NCI-H1436 treated with DMSO at 0.1 percent for 48 hours (cell line): ENCODE results near the gene MRPS7.
A peak's percentile ranks its signal among the peaks of the same experiment; 100 is the strongest.
"Not testable (repeated sequence)": the region's sequence is repeated elsewhere in the genome, so short reads cannot be mapped to it uniquely, and the experiment has no call there.

ENCODE experiments used
- DNase-seq: peaks from one replicate; lab custom pipeline; 2025; lab: John Stamatoyannopoulos, UW

MRPS7 gene

GRCh38 chr17:75271955-75272847 lies 10.5 kb downstream of the MRPS7 start:
- no peak for DNase-seq

- DNase-seq, result no peak
Measured at GRCh38 chr17:75272848-75273184, 11.1 kb downstream of the MRPS7 start.

- DNase-seq, result no peak
Measured at GRCh38 chr17:75273977-75274708, 12.5 kb downstream of the MRPS7 start.

- no peak for DNase-seq
Measured at GRCh38 chr17:75277664-75278071, 16.0 kb downstream of the MRPS7 start.

GRCh38 chr17:75280189-75280588 lies 18.5 kb downstream of the MRPS7 start:
- DNase-seq, result not testable (repeated sequence)

GRCh38 chr17:75285123-75285522 lies 23.4 kb downstream of the MRPS7 start:
- DNase-seq, result no peak

- no peak for DNase-seq
Measured at GRCh38 chr17:75287221-75287620, 25.5 kb downstream of the MRPS7 start.

GRCh38 chr17:75288359-75288758 lies 26.7 kb downstream of the MRPS7 start:
- no peak for DNase-seq

- no peak for DNase-seq
Measured at GRCh38 chr17:75288770-75289114, 27.1 kb downstream of the MRPS7 start.

GRCh38 chr17:75289115-75289831 lies 27.6 kb downstream of the MRPS7 start, which contains the start of gene SLC25A19:
Gene SLC25A19, minus strand, starts transcription at chr17:75289433. Its CDS starts 2,669 bp downstream, at chr17:75286764.
- peak; percentile 98 for DNase-seq

- DNase-seq, result no peak
Measured at GRCh38 chr17:75289832-75290337, 28.2 kb downstream of the MRPS7 start.

- not testable (repeated sequence) for DNase-seq
Measured at GRCh38 chr17:75292810-75293448, 31.2 kb downstream of the MRPS7 start.

GRCh38 chr17:75295201-75296158 lies 33.8 kb downstream of the MRPS7 start:
- no peak for DNase-seq

- DNase-seq, result no peak
Measured at GRCh38 chr17:75300280-75300679, 38.6 kb downstream of the MRPS7 start.

- DNase-seq, result no peak
Measured at GRCh38 chr17:75301049-75301448, 39.4 kb downstream of the MRPS7 start.

- DNase-seq, result no peak
Measured at GRCh38 chr17:75301502-75302206, 40.0 kb downstream of the MRPS7 start.

GRCh38 chr17:75307957-75308731 lies 46.5 kb downstream of the MRPS7 start:
- no peak for DNase-seq

GRCh38 chr17:75308732-75309629 lies 47.3 kb downstream of the MRPS7 start:
- DNase-seq, result no peak
